ENCODE results near the gene CAPN15. TPM values are rescaled to one million over a fixed set of nuclear protein-coding genes. Genes with fewer than 3 reads are reported as not detected.

The CAPN15 gene
- polyA plus RNA-seq, 2 of the 4 experiments (the other 2 are of a cell fraction) = 11.4 to 33.3 TPM

DNA sequence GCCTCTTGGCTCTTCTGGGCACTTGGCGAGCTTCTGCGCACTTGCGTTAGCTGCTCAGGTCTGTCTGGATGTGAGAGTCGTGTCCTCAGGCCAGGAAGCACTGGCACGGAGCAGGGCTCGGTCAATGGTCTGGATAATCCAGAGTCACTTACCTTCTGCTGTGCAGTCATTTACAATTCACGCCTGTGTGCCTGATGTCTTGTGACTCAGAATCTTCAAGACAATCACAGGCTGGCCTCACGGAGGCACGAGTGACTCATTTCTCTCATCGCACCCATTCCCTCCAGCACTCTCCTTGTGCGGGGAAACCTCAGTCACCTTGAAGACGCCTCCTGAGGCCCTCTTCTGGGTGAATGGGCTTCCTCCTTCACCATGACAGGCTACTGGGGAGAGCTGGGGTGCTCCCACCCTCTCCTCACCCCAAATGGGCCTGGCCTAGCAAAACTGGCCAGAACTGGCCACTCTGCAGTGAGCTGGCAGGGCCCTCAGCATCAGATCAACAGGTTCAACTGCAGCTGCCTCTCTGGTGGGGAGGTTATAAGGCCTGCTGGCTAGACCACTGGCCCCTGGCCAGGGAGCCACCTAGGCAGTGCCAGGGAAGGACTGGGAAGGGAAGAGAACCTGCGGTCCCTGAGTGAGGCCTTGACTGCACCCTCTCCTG lies 1.9 kb upstream of the CAPN15 start:
- H3K27ac ChIP-seq = peak overlapping the region; percentile 95 to 97
- H3K4me1 ChIP-seq = peaks cover 29% of the 10 kb centered on the region
- DNase-seq (ENCODE audit: low read depth in 1 of 2, low spot score in 1 of 2) (peak; percentile 68 to 72), ATAC-seq (peak; percentile 5 to 11; a peak in 4 of 6 replicates), FAIRE-seq (no peak)
- TF ChIP-seq HOXB13 (CRISPR knock-in tag; IDR thresholded peaks at IDR 0.05; ENCODE audit: low read depth) (no peak), JUNB (IDR thresholded peaks at IDR 0.05) (no peak), FOSB (CRISPR knock-in tag; IDR thresholded peaks at IDR 0.05) (no peak), ZNF302 (CRISPR knock-in tag; IDR thresholded peaks at IDR 0.05) (no peak), ATOH8 (CRISPR knock-in tag; IDR thresholded peaks at IDR 0.05; ENCODE audit: low read depth) (no peak), NR3C1 (IDR thresholded peaks at IDR 0.05) (no peak), SMC3 (IDR thresholded peaks at IDR 0.05) (no peak), RFX5 (IDR thresholded peaks at IDR 0.05) (no peak), JUN (IDR thresholded peaks at IDR 0.05) (no peak; a peak in 1 of 5 replicates), GATA3 (IDR thresholded peaks at IDR 0.05; ENCODE audit: borderline replicate concordance) (no peak), RARB (CRISPR knock-in tag; IDR thresholded peaks at IDR 0.05) (no peak), FOXS1 (CRISPR knock-in tag; IDR thresholded peaks at IDR 0.05) (no peak), CTCF (IDR thresholded peaks at IDR 0.05) (no peak), RAD21 (conservative IDR thresholded peaks at IDR 0.05 in 1 of 2, IDR thresholded peaks at IDR 0.05 in 1 of 2) (0 out of 5 replicates have a peak, but pooled peaks of 1 of the 2 experiments have one; percentile 3), CBX8 (IDR thresholded peaks at IDR 0.05) (no peak), FOSL2 (IDR thresholded peaks at IDR 0.05) (no peak), FOSL2 (CRISPR knock-in tag; IDR thresholded peaks at IDR 0.05) (peak; percentile 84), HDAC2 (IDR thresholded peaks at IDR 0.05) (no peak), PHF8 (IDR thresholded peaks at IDR 0.05; ENCODE audit: borderline replicate concordance, low read depth) (no peak), SREBF2 (IDR thresholded peaks at IDR 0.05) (no peak), USF2 (IDR thresholded peaks at IDR 0.05) (no peak), TFCP2L1 (CRISPR knock-in tag; IDR thresholded peaks at IDR 0.05) (no peak)
- TF ChIP-seq, protein P1, sequence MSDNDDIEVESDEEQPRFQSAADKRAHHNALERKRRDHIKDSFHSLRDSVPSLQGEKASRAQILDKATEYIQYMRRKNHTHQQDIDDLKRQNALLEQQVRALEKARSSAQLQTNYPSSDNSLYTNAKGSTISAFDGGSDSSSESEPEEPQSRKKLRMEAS (IDR thresholded peaks at IDR 0.05) = peak; percentile 58; the same call in 1 of the 2 replicates
- TF ChIP-seq, protein P2, sequence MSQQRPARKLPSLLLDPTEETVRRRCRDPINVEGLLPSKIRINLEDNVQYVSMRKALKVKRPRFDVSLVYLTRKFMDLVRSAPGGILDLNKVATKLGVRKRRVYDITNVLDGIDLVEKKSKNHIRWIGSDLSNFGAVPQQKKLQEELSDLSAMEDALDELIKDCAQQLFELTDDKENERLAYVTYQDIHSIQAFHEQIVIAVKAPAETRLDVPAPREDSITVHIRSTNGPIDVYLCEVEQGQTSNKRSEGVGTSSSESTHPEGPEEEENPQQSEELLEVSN (IDR thresholded peaks at IDR 0.05; ENCODE audit: borderline replicate concordance, low read depth) = peak; percentile 63; the same call in 1 of the 2 replicates
- TF ChIP-seq, protein P3, sequence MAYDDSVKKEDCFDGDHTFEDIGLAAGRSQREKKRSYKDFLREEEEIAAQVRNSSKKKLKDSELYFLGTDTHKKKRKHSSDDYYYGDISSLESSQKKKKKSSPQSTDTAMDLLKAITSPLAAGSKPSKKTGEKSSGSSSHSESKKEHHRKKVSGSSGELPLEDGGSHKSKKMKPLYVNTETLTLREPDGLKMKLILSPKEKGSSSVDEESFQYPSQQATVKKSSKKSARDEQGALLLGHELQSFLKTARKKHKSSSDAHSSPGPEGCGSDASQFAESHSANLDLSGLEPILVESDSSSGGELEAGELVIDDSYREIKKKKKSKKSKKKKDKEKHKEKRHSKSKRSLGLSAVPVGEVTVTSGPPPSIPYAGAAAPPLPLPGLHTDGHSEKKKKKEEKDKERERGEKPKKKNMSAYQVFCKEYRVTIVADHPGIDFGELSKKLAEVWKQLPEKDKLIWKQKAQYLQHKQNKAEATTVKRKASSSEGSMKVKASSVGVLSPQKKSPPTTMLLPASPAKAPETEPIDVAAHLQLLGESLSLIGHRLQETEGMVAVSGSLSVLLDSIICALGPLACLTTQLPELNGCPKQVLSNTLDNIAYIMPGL (CRISPR knock-in tag; IDR thresholded peaks at IDR 0.05; ENCODE audit: borderline replicate concordance) = no peak
- 40% methylated on average over 13 of the region's 13 CpGs for WGBS (ENCODE audit: missing lambda C conversion rate)
- H3K9me3 ChIP-seq = no peaks in the 10 kb centered on the region
- POLR2A ChIA-PET = interaction anchor here (1.5 kb wide), 1 partner anchor 8 kb away, joined by 4 read pairs; no protein-coding TSS in a partner anchor
- CTCF ChIA-PET = interaction anchor here (0.9 to 1.0 kb wide), 4 partner anchors 9 to 125 kb away, joined by 3 to 4 read pairs (median 3); partner anchors contain the start of gene RAB11FIP3
- H3K4me3 ChIP-seq = peak overlapping the region; percentile 96
- peak overlapping the region; percentile 89 for H3K4me2 ChIP-seq
